Suppressor macrophage treated with lipopolysaccharide for 4 hours (primary cell): ENCODE results near the gene ITGB3BP.
"Not testable (repeated sequence)": the region's sequence is repeated elsewhere in the genome, so short reads cannot be mapped to it uniquely, and the experiment has no call there.

Experiments used
- DNase-seq: peaks from one replicate; pipeline ENCODE4 v3.0.0-alpha.2; 2020

ITGB3BP gene

DNA sequence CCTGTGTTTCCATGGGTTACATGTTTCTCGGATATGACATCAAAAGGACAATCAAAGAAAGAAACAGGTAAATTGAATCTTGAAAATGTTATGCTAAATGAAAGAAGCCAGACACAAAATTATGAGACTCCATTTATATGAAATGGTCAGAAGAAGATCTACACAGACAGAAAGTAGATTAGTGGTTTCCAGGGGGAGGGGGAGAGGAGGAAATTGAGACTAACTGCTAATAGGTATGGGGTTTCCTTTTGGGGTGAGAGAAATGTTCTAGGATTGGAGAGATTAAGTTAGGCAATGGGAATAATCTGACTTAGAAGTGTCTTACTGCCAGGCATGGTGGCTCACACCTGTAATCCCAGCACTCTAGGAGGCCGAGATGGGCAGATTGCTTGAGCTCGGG, 21.8 kb downstream of the ITGB3BP start:
- no peak for DNase-seq

DNA sequence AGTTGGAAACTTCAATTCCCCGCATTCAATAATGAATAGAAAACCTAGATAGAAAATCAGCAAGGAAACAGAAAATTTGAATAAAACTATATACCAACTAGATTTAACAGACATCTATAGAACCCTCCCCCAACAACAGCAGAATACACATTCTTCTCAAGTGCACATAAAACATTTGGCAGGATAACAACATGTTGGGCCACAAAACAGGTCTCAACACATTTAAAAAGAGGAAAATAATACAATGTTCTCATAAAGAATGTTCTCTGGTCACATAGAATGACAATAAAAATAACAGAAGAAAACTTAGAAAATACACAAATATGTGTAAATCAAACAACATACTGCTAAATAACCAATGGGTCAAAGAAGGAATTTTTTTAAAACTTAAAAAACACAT, 24.9 kb downstream of the ITGB3BP start:
- DNase-seq, result no peak

DNA sequence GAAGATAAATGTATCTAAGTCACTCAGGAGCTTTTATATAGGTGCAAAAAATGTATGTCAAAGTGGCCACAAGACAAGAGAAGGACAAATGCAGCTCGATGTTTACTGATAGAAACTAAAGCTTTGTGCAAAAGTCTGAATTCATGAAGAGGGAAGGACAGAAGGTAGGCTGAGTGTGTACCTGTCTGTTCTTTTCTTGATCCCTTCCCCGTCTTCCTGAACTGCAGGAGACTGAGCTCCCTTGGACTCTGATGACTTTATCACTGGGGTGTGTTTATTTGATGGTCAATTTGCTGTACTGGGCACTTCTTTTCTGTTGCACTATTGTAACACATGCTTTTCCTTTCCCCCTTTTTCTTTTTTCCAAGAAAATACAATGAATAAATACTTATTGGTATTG, 25.4 kb downstream of the ITGB3BP start:
- DNase-seq, result no peak

DNA sequence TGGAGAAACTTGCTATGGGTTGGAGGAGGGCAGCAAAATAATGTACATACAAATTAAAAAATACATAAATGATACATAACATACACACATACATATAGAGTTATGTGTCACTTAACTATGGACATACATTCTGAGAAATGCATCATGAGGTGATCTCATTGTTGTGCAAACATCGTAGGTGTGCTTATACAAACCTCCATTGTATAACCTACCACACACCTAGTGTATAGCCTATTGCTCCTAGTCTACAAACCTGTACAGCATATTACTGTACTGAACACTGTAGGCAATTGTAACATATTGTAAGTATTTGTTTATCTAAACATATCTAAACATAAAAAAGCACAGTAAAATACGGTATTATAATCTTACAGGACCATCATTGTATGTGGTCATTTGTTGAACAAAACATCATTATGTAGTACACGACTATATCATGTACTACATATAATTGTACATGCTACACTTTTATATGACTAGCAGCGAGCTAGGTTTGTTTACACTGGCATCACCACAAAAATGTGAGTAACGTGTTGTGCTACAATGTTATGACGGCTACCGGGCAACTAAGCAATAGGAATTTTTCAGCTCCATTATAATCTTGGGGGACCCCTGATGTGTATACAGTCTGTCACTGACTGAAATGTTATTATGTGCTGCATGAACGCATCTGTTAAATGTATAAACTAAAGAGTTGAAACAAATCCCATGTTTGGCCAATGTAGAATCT, 35.5 kb downstream of the ITGB3BP start:
- DNase-seq, result no peak

DNA sequence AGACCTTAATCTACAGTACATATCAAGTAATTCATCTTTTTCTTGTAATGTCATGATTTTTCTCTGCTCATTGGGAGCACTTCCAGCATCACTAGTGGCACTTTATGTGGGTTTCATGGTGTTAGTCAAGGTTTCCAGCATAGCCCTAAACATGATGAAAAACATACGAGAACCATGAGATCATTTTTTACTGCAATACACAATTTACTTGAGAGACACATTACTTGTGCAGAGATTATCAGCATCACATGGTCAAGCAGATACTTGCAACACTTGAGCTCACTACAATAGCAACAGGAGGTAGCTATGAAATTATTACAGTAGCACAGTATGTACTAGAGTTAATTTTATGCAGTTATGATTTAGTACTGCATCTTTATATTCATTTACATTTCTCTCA, 36.4 kb downstream of the ITGB3BP start:
- no peak for DNase-seq

DNA sequence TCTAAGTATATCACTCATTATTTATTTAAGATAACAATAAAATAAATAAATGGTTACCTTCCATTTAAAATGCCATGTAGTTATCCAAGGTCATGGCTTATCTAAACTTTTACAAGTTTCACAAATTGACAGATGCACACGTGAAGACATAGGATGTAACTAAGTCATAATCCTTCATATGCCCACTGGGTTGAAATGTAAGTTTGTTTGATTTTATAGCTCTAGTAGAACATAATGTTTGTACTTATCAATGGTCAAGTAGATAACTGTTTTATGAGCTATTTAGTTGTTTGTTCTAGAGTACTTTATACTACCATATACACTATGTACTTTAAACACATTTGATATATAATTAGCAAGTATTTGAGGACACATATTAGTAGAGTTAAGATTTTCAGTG, 43.0 kb downstream of the ITGB3BP start:
- DNase-seq, result no peak

DNA sequence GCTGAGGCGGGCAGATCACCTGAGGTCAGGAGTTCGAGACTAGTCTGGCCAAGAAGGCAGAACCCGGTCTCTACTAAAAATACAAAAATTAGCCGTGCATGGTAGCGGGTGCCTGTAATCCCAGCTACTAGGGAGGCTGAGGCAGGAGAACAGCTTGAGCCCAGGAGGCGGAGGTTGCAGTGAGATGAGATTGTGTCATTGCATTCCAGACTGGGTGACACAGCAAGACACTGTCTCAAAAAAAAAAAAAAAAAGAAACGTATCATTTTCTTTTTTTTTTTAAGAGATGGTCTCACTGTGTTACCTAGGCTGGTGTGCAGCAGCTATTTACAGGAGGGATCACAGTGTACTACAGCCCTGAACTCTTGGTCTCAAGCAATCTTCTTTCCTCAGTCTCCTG, 47.3 kb downstream of the ITGB3BP start:
- no peak for DNase-seq

DNA sequence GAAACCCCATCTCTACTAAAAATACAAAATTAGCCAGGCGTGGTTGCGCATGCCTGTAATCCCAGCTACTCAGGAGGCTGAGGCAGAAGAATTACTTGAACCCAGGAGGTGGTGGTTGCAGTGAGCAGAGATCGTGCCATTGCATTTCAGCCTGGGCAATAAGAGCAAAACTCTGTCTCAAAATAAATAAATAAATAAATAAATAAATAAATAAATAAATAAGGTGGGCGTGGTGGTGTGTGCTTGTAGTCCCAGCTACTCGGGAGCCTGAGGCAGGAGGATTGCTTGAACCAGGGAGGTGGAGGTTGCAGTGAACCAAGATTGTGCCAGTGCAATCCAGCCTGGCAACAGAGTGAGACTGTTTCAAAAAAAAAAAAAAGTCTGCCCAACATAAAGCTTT, 54.3 kb downstream of the ITGB3BP start:
- DNase-seq, result not testable (repeated sequence)

DNA sequence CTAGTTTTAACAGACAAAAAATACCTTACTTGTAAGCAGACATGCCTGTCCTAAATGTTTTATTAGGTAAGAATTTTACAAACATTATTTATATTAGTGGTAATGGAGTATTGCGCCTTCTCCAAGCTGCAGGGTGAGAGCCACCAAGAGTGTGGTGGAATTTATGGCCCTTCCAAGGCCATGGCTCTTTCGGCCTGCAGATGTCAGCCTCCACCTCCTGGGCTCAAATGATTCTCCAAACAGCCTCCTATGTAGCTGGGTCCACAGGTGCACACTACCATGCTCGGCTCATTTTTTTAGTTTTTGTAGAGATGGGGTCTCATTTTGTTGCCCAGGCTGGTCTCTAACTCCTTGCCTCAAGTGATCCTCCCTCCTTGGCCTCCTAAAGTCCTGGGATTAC, 56.3 kb downstream of the ITGB3BP start:
- DNase-seq, result no peak

DNA sequence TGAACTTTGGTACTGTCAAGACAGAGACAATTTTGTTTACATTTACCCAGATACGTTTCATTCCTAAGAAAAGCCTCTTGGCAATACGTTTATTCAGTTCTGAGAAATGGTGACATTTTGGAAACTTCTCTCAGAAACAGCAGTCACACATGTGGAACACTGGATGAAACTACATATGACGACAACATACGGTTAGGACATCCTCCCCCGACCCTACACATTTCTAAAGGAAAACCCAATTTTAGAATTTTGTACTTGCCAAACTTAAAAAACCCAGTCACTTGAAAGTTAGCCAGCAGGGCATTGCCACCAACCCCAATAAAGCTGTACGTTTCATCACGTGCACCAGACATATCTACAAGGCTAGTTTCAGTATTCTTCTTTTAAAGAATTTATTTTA, 56.8 kb downstream of the ITGB3BP start:
- no peak for DNase-seq

DNA sequence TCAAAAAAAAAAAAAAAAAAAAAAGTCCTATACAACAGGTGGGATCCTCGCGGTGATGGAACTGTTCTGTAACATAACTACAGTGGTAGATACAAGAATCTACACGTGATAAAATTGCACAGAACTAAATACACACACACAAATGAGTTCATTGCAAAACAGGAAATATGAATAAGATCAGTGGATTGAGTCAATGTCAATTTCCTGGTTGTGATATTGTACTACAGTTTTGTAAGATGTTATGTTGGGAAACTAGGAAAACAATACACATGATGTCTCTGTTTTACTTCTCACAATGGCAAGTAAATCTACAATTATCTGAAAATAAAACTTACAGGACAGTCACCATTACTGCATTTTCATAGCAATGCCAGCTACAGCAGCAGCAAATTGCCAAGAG, 59.8 kb downstream of the ITGB3BP start:
- DNase-seq, result peak; percentile 82

DNA sequence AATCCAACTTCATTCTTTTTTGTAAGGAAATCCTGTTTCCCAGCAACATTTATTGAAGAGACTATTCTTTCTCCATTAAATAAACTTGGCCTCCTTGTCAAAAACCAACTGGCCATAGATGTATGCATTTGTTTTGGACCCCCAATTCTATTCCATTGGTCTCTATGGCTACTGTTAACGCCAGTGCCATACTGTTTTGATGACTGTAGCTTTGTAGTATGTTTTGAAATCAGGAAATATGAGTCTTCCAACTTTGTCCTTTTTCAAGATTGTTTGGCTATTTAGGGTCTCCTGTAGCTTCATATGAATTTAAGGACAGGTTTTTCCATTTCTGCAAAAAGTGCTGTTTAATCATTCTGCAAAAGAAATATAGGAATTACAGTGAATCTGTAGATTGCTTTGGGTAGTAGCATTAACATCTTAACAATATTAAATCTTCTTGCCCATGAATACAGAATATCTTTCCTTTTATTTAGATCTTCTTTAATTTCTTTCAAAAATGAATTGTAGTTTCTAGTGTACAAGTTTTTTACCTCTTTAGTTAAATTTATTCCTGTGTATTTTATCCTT, 61.3 kb downstream of the ITGB3BP start:
- no peak for DNase-seq

DNA sequence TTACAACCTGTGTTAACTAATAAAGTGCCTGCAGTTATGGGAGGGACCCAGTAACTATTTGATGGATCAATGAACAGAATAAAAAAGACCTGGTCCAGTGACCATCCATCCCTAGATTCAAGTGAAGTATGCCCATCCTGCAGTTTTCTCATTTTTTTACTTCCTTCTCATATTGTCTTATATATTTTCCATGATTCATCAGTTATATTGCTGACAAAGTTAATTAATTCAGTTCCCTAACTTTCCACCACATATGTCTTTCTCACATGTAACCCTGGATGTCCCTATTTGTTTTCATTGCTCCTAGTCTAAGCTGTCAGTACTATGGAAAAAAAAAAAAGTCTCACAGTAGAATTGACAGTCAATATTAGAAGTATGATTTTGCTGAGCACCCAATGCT, 64.3 kb downstream of the ITGB3BP start:
- no peak for DNase-seq

DNA sequence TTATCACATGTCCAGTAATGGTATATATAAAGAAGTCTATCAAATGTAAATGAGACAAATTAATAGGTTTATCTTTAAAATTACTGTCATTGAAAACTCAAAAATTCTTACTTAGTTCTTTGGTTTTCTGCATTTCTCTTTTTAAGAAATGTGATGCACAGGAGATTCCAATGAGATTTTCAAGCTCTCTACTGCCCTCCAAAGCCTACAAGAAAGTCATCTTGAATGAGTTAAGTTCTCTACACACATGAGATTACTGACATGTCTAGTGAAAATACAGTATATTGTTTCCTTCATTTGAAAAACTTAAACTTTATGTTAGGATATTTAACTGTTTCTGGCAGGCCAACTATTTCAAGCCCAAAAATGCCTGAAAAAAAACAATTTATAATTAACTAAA, 68.8 kb downstream of the ITGB3BP start:
- no peak for DNase-seq

DNA sequence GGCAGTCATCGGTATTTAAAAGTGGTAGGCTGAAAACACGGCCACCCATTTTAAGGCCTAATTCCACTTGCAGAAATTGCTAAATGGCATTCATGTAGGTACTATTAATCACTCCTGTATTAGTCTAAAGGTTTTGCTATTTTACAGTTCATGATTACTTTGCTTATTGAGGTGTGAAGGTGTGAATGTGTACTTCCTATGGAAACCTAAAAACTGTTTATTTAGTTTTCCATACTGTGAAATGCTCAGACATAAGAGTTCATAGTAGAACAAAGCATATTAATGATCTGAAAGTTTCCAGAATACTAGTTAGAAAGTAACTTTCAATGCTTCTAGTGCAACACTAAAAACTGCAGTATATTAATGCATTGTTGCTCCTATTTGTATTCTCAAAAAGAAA, 69.8 kb downstream of the ITGB3BP start:
- DNase-seq, result no peak

DNA sequence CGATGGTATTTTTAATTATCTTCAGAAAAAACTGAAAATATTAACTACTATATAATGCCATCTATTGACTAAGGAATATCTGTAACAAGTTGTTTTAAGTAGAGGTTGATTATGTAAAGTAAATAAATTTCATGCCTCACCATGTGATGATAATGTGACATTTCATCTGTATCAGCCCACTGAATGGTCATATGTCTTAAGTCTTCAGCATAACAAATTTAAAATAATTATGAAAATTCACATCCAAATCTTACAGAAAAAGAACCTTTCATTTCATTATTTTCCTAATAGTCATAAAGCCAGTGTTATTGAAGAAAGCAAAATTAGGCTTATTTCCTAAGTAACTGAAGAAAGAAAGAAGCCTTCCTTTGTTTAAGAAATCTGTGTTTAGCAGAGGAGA, 72.6 kb downstream of the ITGB3BP start:
- no peak for DNase-seq

DNA sequence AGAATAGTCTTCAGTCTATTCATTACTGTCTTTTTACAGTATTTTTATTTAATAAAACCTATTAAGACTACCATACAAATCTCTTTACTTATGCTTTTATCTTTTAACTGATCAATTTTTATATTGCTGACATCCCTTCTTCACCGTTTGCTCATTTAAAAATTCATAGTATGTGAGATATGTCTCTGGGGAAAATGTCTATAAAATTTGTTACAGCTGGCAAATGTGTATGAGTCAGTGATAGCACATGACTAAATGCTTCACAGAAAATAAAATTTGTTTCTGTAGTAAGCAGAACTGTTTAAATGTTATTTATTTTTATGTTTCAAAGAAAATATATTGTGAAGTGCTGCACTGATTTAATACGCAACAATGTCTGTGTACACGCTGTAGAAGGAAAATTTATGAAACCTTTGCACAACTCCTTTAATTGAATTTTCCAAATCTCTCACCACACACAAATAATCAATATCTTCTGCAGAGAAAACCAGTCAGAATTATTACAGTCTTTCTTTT, 74.2 kb downstream of the ITGB3BP start:
- no peak for DNase-seq

DNA sequence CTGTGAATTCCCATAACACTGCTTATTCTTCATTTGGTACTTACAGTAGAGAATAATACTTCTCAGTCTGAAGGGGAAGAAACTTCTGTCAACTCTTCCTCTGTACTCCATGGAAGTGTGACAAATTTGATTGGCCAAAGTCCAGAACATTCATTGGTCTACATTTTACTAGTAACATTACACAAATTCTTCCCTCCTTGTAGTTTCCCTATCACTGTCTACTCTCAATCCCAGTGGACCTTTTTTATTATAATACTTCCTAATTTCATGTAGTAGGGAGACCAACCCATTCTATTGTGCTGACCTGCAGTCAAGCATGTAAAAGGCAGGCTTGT, 80.9 kb downstream of the ITGB3BP start:
- no peak for DNase-seq

DNA sequence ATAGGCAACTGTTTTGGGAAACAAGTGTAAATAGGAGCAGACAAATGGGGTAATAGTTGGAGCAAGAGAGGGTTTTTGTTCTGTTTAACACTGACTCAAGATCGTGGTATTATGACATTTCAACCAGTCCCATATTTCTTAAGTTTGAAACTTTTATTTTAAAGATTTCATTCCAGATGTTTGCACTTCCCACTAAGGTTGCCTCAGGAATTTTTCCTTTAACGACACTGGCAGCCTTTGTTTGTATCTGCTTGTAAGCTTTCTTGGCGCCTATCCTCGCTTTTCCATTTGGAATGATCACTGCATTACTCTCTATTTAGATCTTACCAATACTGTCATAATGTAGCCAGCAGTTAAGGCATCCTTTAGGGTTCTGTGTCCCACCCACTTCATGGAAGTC, 87.9 kb downstream of the ITGB3BP start:
- no peak for DNase-seq

DNA sequence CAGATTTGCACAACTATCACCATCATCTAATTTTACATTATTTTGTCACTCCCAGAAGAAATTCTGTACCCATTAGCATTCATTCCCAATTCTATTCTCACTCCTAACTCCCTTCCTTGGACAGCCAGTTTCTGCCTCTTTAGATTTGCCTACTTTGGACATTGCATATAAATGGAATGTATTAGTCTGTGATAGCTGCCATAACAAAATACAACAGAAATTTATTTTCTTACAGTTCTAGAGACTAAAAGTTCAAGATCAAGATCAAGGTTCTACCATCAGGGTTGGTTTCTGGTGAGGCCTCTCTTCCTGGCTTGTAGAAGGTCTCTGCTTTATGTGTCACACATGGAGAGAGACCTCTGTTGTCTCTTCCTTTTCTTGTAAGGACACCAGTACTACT, 93.7 kb downstream of the ITGB3BP start:
- DNase-seq, result no peak

DNA sequence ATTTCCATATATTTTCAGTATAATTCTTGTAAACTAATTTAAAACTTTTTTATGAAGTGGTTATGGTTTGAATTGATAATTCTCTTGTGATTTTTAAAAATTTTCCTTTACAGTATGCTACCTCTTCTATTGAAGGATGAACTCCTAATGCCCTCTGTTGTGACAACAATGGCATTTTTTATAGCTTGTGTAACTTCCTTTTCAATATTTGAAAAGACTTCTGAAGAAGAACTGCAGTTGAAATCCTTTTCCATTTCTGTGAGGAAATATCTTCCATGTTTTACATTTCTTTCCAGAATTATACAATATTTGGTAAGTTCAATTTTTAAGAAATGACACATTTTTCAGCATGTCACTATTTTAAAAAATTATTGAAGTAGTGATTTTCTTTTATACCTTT, 94.2 kb downstream of the ITGB3BP start:
- DNase-seq, result no peak

DNA sequence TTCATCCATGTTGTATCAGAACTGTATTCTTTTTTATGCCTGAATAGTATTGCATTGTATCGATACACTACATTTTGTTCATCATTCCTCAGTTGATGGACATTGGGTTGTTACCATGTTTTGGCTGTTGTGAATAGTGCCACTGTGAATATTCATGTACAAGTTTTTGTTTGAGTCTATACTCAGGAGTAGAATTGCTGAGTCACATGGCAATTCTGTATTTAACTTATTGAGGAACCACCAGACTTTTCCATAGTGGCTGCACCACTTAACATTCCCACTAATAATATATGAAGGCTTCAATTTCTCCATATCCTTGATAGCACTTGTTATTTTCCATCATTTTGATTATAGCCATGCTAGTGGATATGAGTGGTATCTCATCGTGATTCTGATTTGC, 99.4 kb downstream of the ITGB3BP start:
- no peak for DNase-seq

DNA sequence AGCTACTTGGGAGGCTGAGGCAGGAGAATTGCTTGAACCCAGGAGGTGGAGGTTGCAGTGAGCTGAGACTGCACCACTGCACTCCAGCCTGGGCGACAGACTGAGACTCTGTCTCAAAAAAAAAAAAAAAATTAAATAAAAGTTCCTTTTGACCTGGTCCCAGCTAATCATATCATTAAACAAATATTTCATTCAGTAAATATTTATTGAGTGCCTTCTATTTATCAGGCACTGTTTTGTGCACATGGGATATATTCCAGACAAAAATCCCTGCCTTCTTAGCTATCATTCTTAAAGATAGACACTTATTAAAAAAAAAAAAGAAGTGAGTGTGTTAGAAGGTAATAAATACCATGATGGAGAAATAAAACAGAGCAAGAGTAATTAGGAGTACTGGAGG, 102.3 kb downstream of the ITGB3BP start:
- DNase-seq, result not testable (repeated sequence)

DNA sequence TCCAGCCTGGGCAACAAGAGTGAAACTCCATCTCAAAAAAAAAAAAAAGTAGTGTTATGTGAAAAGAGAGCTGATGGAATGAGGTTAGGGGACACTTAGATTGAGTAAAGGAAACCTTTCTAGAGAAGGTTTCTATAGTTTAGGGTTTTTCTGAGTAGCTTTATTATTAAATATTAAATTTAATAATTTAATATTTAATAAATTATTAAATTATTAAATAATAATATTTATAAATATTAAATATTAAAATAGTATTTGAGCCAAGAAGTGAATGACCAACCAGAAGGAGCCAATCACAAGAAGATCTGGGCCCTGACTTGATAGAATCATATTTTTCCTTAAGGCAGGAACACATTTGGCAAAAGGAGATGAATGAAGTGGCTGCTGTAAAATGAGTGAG, 104.9 kb downstream of the ITGB3BP start:
- DNase-seq, result no peak

DNA sequence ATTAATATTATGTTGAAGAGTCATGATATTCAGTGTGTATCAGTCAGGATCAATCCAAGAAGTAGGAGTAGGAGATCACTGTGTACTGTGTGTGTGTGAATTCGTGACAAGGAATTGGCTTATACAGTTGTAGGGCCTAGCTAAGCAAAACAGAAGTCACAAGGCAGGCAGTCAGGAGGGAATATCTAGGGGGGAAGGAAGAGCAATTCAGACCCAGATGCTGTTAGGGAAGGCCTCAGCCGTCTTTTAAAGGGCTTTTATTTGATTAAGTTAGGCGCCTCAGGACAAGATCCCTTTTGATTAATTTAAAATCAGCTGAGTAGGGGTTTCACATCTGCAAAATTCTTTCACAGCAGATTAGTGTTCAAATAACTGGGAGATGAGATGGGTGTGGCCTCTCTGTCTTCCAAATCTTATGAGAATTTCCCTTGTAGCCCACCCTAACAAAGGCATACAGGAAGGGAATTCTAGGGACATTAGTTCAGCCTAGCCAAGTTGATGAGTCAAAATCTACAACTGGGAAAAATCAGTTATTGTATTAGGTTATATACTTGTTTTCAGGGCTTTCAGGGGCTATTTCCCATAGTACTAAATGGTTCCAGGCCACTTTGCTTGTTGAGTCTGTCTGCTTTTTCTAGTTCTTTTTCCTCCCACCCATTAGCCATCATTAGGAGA, 108.2 kb downstream of the ITGB3BP start:
- no peak for DNase-seq
